GM18505 (cell line): Measurements from ENCODE around the gene FASTKD3.

ENCODE experiments used
- ATAC-seq: cut with Tn5 transposase; IDR thresholded peaks from one replicate; pipeline ENCODE4 v1.9.1; 2021; ENCODE audit not compliant: unreplicated experiment
- POLR2A ChIP-seq: IDR thresholded peaks from 4 replicates; pipeline ENCODE4 v1.6.1; 2011; ENCODE audit warnings: borderline replicate concordance; ENCODE audit not compliant: insufficient read depth, insufficient read length; ENCODE audit errors: extremely low read depth

FASTKD3 gene

DNA sequence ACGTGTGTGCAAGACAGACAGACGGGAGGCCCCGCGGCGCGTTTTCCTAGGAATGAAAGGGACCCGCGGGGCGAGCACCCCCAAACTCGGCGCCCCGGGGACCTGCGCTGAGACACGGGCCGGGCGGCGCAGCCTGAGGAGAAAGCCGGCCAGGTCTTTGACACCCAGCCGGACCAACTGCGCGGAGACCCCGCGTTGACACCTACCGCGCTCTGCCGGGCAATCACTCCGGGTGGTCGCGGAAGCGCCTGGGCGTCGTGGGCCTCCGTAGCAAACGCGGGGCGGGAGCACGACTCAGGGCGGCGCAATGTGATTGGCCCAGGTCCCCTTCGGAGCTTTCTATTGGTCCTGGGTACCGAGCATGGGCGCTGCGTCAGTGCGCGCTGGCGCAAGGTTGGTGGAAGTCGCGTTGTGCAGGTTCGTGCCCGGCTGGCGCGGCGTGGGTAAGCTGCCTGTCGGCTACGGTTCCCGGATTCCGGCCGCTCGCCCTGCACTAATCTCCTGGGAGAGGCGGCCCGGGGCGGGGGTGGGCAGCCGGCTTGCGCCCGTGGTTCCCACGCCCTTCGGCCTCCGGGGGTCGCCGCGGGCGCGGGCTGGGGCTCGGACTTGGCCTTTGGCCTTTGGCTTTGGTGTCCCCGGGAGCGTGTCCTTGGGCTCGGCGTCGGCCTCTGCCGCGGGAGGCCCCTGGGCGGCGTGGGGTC is at the start of gene FASTKD3, which contains the start of gene MTRR:
FASTKD3 (minus strand) TSS at position 259 of the 701 bp plus-strand sequence. CDS start 948 bp downstream, outside the sequence.
MTRR (plus strand) TSS at position 376 of the 701 bp plus-strand sequence. CDS start 1,647 bp downstream, outside the sequence.
- TF ChIP-seq POLR2A = peak; percentile 91
- peak; percentile 99 for ATAC-seq

DNA sequence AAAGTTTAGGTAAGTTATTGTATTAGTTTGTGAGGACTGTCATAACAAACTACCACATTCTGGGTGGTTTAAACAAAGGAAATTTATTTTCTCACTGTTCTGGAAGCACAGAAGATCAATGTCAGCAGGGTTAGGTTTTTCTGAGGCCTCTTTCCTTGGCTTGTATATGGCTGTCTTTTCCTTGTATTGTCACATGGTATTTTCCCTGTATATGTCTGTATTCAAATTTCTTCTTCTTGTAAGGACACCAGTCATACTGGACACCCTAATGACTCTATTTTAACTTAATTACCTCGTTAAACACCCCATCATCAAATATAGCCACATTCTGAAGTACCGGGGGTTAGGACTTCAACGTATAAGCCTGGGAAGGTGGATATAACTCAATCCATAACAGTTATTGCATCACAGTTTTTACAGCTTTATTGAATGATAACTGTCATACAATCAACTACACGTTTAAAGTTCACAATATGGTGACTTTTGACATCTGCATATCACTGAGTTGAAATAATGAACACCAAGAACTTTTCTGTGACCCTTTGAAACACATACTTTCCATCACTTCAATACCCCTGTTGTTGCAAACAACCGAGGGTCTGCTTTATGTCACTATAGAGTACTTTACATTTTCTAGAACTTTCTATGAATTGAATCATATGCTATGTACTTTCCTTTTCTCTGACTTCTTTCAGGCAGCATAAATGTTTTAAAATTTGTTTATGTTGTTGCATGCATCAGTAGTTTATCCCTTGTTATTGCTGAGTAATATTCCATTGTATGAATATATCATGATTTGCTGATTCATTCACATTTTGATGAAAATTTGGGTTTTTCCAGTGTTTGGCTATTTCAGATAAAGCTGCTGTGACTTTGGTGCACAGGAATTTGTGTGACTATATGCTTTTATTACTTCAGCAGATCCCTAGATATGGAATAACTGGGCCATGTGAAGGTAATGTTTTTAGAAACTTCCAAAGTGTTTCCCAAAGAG is 48.6 kb upstream of the FASTKD3 start:
- no peak for ATAC-seq
- TF ChIP-seq POLR2A = no peak

DNA sequence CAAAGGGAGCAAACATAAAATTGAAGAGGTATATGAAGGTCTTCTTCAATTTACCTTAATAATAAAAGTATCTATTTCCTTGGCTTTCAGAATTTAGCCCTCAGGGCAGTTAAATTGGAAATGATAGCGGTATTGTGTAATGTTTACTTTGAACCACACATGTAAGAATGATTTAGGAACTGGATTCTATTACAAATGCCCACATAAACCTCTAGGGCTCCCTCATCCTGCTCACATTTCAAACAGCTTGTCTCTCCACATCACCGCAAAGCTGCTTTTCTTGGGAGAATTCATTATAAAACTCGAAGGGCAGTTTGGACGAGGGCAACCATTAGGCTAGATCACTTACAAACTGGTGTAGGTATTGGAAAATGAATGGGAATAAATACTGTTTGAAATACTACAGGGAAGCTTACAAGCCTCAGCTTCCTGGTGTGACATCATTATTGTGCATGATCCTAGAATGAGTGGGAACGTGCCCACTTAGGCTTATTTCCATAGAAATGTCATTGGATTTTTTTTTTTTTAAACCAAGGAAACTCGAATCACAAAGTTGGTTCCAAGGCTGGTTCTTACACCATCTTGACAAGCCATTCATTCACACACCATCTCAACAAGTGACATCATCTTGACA is 47.5 kb upstream of the FASTKD3 start:
- no peak for TF ChIP-seq POLR2A
- no peak for ATAC-seq

GRCh38 chr5:7911429-7911771 is 42.6 kb upstream of the FASTKD3 start:
- peak; percentile 29 for ATAC-seq

DNA sequence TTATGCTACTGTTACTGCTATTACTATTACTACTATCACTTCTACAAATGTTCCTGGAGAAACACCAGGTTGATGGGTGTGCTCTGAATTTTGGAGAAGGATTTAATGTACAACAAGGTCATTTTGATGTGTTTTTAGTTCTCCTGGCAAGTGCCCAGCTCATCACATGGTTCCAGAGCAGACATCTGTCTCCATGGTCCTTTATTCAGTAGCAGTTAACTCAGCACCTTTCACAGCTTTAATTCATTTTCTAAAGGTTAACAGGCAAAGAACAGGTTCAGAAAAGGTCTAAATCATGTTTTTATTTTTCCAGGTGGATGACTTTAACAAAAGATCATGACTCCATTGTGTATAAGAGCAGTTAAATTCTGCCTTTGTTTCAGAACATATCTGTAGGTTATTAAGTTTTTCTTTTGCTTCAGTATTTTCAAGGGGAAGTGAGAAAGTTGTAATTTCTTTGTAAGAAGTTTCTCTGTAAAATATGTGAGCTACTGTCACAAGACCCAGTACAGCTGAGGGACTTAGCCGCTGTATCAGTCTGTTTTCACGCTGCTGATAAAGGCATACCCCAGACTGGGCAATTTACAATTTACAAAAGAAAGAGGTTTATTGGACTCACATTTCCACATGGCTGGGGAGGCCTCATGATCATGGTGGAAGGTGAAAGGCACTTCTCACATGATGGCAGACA is 42.1 kb upstream of the FASTKD3 start:
- TF ChIP-seq POLR2A = no peak
- peak; percentile 69 for ATAC-seq

- TF ChIP-seq POLR2A = no peak
- no peak for ATAC-seq
Observed at GRCh38 chr5:7908317-7908716, 39.5 kb upstream of the FASTKD3 start.

GRCh38 chr5:7907612-7908011 is 38.8 kb upstream of the FASTKD3 start:
- ATAC-seq = no peak

DNA sequence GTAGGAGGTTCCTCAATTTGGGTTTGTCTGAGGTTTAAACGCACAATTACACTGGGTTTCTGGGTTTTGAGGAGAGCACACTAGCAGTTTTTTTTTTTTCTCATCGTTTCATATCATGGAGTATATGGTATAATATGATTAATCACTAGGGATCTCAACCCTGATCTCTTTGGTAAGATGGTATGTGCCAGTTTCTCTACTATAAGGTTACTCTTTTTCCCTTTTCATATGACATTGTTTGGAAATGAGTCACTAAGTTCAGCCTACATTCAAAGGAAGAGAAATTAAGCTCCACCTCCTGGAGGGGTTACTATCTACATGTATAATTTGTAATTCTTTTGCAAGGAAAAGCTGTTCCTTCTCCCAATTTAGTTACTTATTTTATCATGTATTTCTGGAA is 35.3 kb upstream of the FASTKD3 start:
- no peak for TF ChIP-seq POLR2A
- no peak for ATAC-seq

More at GRCh38 chr5:7907612-7908011, 38.8 kb upstream of the FASTKD3 start:
- no peak for TF ChIP-seq POLR2A

GRCh38 chr5:7902666-7903625 is 34.1 kb upstream of the FASTKD3 start:
- no peak for TF ChIP-seq POLR2A
- no peak for ATAC-seq

- ATAC-seq = no peak
- TF ChIP-seq POLR2A = no peak
Observed at GRCh38 chr5:7902201-7902600, 33.4 kb upstream of the FASTKD3 start.

- no peak for ATAC-seq
- TF ChIP-seq POLR2A = no peak
Observed at GRCh38 chr5:7897014-7897600, 28.3 kb upstream of the FASTKD3 start.
